PFSK-1 (cell line): ENCODE results near the gene BAHCC1.

Experiments used
- FOXP2 ChIP-seq: optimal IDR thresholded peaks from 2 replicates; pipeline ENCODE3; 2011; ENCODE audit warnings: borderline replicate concordance, control low read depth, inconsistent platforms; ENCODE audit not compliant: insufficient read depth; ENCODE audit errors: extremely low read length, extremely low read depth
- POLR2AphosphoS5 ChIP-seq: IDR thresholded peaks from 2 replicates; pipeline ENCODE4 v1.6.1; 2012; ENCODE audit warnings: low read depth, mild to moderate bottlenecking, control low read depth, low read length, moderate library complexity
- REST ChIP-seq, 2 experiments: IDR thresholded peaks; 2 replicates each; pipeline versions ENCODE4 v1.6.1 to v1.8.0; 2011 to 2012; ENCODE audit warnings: low read depth in 2 of 2, low read length in 2 of 2, control low read depth in 1 of 2, inconsistent platforms in 1 of 2, mild to moderate bottlenecking in 1 of 2, moderate library complexity in 1 of 2; ENCODE audit not compliant: insufficient read depth in 1 of 2
- SIN3A ChIP-seq: IDR thresholded peaks from 2 replicates; pipeline ENCODE4 v1.6.1; 2012; ENCODE audit warnings: mild to moderate bottlenecking, low read length, moderate library complexity, borderline replicate concordance; ENCODE audit not compliant: insufficient read depth
- TAF1 ChIP-seq: IDR thresholded peaks from 2 replicates; pipeline ENCODE4 v1.6.1; 2012; ENCODE audit warnings: low read length, control low read depth, borderline replicate concordance; ENCODE audit not compliant: insufficient read depth

The BAHCC1 gene

DNA sequence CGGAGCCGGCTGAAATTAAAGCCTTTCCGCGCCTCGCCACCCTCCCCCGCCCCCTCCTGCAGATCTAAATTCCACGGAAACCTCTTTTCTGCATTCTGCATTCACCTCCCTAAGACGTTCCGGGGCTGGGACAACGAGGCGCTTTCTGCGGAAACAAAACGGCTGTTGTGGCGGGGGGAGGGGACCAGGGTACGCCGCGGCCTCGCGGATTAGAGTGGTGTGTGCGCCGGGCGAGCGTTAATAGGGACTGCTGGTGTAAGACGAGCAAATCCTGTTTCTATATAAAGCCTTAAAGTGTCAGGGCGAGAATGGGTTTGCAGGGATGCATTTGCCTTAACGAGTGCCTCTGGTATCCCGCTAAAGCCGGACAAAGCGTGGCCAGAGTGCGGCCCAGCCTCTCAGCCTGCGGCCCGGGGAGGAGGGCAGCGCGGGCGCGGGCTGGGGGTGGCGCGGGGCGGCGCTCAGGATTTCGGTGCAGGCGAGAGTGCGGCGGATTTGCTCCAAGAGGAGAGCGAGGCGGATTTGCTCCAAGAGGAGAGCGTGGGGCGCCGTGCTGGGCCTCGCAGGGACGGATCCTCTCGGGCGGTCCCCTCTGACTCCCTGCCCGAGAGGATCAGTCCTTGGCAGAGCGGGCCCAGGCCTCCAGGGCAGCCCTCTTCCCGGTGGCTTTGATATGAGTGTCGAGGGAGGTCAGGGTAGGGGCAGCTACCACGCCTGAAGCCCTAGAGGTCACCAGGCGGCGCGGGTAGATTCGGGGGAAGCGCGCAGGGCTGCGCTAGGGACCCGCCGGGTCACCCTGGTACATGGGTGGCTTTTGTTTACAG lies 5.1 kb downstream of the BAHCC1 start:
- no peak for TF ChIP-seq POLR2AphosphoS5
- TF ChIP-seq FOXP2 = no peak
- no peak for TF ChIP-seq REST (IDR thresholded peaks at IDR 0.05; ENCODE audit: insufficient read depth in 1 of 2, low read depth in 2 of 2, low read length in 2 of 2)
- TF ChIP-seq TAF1 = no peak
- TF ChIP-seq SIN3A = no peak

DNA sequence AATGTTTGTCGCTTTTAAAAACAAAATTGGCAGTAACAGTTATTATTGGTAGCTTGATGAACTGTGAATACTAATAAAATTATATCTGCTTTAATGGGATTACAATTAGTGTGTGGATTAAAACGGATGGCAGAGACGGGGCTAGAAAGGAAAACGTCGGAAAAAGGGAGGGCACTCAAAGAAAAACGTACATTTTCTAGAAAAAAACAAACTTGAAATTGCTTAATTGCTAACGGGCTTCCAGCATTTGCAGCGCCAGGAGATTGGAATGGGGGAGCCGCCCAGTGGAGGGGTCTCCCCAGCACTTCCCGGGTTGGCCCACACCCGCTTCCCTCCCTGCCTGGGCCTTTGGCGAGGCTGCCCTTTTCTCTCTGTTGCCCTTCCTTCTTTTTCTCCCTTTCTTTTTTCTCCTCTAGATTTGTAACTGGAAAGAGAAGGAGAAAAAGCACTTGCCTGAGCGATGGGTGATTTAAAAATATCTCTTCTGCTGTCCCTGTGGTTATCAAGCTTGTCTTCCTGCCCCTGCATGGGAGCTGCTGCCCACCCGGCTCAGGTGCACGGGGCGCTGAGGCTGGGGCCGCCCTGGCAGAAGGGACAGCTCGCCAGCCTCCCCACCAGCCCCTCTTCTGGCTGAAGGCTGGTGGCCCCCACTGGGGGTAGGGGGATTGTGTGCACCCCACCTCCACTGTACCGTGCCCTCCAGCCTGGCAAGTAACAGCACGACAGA lies 5.9 kb downstream of the BAHCC1 start:
- no peak for TF ChIP-seq REST (IDR thresholded peaks at IDR 0.05; ENCODE audit: insufficient read depth in 1 of 2, low read depth in 2 of 2, low read length in 2 of 2)
- TF ChIP-seq FOXP2 = no peak
- TF ChIP-seq POLR2AphosphoS5 = no peak
- TF ChIP-seq TAF1 = no peak
- TF ChIP-seq SIN3A = no peak; the same call in 1 of the 2 replicates

GRCh38 chr17:81401723-81402529 lies 6.7 kb downstream of the BAHCC1 start:
- TF ChIP-seq SIN3A = no peak
- no peak for TF ChIP-seq POLR2AphosphoS5
- TF ChIP-seq FOXP2 = no peak
- no peak for TF ChIP-seq TAF1

DNA sequence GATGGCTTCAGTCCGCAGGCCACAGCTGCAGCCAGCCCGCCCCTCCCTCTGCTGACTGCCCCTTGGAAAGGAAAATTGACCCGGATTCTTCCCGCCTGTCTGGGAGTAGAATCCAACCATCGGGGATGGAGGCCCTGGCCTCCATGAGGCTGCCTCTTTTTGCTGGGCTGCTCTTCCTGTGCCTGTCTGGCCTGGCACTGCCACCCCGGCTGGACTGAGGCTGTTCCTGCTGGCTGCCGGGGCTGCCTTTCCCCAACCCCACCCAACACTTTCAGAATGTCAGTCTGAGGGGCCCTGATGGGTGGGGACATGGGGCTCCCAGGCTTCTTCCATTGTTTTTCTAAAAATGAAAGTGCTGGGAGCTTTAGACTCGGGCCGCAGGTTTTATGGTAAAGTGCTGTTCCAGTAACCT lies 7.3 kb downstream of the BAHCC1 start:
- 0 out of 2 replicates have a peak, but pooled peaks have one; percentile 24 for TF ChIP-seq TAF1
- TF ChIP-seq SIN3A = no peak
- no peak for TF ChIP-seq POLR2AphosphoS5

DNA sequence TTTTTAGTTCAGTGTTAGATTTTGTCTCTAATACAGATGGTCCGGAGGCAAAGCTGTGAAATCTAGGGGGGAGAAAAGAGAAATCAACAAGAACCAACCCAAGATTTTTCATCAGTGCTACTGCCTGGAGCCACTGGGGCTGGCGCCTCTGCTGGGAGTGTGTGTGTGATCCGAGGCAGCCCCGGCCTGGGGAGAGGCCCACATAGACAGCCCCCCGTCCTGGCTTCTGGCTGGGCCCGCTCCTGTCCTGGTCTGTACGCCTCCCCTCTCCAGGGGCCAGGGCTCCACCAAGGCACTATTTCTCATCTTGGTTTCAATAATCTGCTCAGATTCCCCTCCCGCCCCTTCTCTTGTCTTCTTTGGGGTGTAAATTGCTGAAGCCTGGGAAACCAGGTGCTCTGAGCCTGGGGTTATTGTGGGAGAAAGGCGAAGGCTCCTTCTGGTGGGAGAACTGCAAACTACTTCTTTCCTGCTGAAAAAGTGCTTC lies 7.8 kb downstream of the BAHCC1 start:
- TF ChIP-seq SIN3A (no peak), FOXP2 (no peak), REST (IDR thresholded peaks at IDR 0.05; ENCODE audit: insufficient read depth in 1 of 2, low read depth in 2 of 2, low read length in 2 of 2) (no peak), POLR2AphosphoS5 (no peak), TAF1 (no peak)
